Left lung (tissue), 10 donors: ENCODE data around the gene SPTSSA. TPM values are rescaled to one million over a fixed set of nuclear protein-coding genes. Genes with fewer than 3 reads are reported as not detected.

Experiments used
- ATAC-seq: fragments of 200-7000 bp; cut with Tn5 transposase; one replicate; pipeline ENCODE4 v1.9.1; 2020; ENCODE audit warnings: moderate library complexity
- DNase-seq, 4 donors: peaks; one replicate each; pipeline ENCODE4 v3.0.0-alpha.2; 2013 to 2020
- H3K27ac ChIP-seq, 2 donors: fragments of 200-600 bp; sonication (generic) in 1 of 2; one replicate each; pipeline versions ENCODE4 v1.5.0 to v1.8.0; 2020 to 2021
- H3K27me3 ChIP-seq, 2 donors: fragments of 200-600 bp; sonication (generic) in 1 of 2; one replicate each; pipeline versions ENCODE4 v1.5.0 to v1.8.0; 2020 to 2021
- H3K36me3 ChIP-seq, 2 donors: fragments of 200-600 bp; sonication (generic) in 1 of 2; one replicate each; pipeline versions ENCODE4 v1.5.0 to v1.8.0; 2020 to 2021
- H3K4me1 ChIP-seq, 2 donors: fragments of 200-600 bp; one replicate each; pipeline ENCODE4 v1.8.0; 2021
- H3K4me3 ChIP-seq, 2 donors: fragments of 200-600 bp; sonication (generic) in 1 of 2; one replicate each; pipeline versions ENCODE4 v1.5.0 to v1.8.0; 2020 to 2021; ENCODE audit warnings: mild to moderate bottlenecking in 1 of 2
- H3K9me3 ChIP-seq, 2 donors: fragments of 200-600 bp; sonication (generic) in 1 of 2; one replicate each; pipeline versions ENCODE4 v1.5.0 to v1.8.0; 2020 to 2021
- intact Hi-C, 2 donors: fragments of 100-400 bp; cut with DNase I; formaldehyde crosslinking; loops; one replicate each; pipeline versions ENCODE4 v1.11.2 to v1.14.2; 2022
- polyA plus RNA-seq, 6 donors: library from polyadenylated mRNA; unstranded; fragments of 120-200 nt; gene quantifications; one replicate each; pipeline ENCODE4 v1.2.1, GENCODE V29; 2013; ENCODE audit not compliant: insufficient read length in 6 of 6
- total RNA-seq, 2 donors: library from RNA; stranded (reverse); fragmentation: NEBNext Ultra II Directional; extraction: Animal tissue kit (Norgen Biotek cat#: 25700); gene quantifications; one replicate each; pipeline ENCODE4 v1.2.1, GENCODE V29; 2021
- TF ChIP-seq, protein P1 (sequence below), 2 donors: fragments of 200-600 bp; sonication (generic) in 1 of 2; IDR thresholded peaks; one replicate each; pipeline versions ENCODE4 v1.5.0 to v1.8.0; 2021; ENCODE audit warnings: antibody characterized with exemption in 2 of 2
- donor health status: DM: no; HTN: yes; CAD: no.
- donor health status: DM: no; HTN: no; CAD: no.

Gene SPTSSA
- total and polyA plus RNA-seq, 8 donors: 27.5 to 47.5 (median 30.4) TPM

DNA sequence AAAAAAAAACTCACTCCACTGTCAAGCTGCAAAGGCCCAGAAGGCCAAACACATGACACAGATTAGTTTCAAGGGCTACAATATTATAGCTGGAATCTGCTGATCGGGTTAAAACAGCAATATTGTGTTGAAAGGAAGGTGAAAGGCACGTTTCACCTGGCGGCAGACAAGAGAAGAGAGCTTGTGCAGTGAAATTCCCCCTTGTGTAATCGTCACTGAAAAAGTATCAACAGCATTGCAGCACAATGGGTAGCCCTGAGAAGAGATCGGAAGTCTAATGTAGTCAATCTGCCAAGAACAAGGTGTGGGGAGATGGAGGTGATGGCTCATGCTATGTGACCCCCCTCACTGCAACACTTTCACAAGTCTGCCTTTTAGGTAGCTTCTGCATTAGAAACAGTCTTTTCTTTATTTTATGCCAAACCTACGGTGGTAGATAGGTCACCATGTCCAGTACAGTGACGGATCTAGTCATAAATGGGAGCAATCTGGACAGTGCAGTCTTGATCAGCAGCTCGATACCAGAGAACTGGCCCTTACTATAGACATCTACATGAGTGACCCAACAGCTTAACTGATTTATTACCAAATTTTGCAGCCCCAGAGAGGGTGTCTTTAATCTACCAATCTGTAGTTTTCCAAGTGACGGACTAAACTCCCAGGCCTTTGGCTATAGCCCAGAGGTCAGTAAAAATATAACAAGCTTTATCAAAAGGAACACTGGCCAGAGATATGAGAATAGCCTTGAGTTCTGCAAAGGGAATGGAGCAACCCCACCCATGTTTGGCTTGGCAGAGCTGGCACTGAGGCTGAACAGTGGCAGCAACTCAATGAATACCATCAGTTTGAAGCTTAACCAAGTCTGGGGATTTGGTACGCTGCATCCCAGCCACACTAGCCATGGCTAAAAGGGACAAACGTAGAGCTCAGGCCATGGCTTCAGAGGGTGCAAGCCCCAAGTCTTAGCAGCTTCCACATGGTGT is 35.4 kb downstream of the SPTSSA start:
- no peak overlapping the region for H3K4me3 ChIP-seq
- H3K4me1 ChIP-seq: no peaks in the 10 kb centered on the region
- DNase-seq (no peak), ATAC-seq (no peak)
- H3K27ac ChIP-seq: no peak overlapping the region
- H3K36me3 ChIP-seq: no peaks in the 10 kb centered on the region
- intact Hi-C loops: no loop called here
- no peaks in the 10 kb centered on the region for H3K27me3 ChIP-seq
- TF ChIP-seq, protein P1, sequence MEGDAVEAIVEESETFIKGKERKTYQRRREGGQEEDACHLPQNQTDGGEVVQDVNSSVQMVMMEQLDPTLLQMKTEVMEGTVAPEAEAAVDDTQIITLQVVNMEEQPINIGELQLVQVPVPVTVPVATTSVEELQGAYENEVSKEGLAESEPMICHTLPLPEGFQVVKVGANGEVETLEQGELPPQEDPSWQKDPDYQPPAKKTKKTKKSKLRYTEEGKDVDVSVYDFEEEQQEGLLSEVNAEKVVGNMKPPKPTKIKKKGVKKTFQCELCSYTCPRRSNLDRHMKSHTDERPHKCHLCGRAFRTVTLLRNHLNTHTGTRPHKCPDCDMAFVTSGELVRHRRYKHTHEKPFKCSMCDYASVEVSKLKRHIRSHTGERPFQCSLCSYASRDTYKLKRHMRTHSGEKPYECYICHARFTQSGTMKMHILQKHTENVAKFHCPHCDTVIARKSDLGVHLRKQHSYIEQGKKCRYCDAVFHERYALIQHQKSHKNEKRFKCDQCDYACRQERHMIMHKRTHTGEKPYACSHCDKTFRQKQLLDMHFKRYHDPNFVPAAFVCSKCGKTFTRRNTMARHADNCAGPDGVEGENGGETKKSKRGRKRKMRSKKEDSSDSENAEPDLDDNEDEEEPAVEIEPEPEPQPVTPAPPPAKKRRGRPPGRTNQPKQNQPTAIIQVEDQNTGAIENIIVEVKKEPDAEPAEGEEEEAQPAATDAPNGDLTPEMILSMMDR (IDR thresholded peaks at IDR 0.05): no peak
- H3K9me3 ChIP-seq: peaks cover 0 to 2% of the 10 kb centered on the region in 2 donors

- Histone ChIP-seq H3K4me1 (no peaks in the 10 kb centered on the region), H3K9me3 (peaks cover 0 to 15% of the 10 kb centered on the region in 2 donors), H3K4me3 (no peak overlapping the region), H3K36me3 (no peaks in the 10 kb centered on the region), H3K27me3 (no peaks in the 10 kb centered on the region), H3K27ac (no peak overlapping the region)
- TF ChIP-seq, protein P1 (IDR thresholded peaks at IDR 0.05): no peak
- no peak for ATAC-seq
- DNase-seq: no peak
- intact Hi-C loops: no loop called here
Observed at GRCh38 chr14:34425095-34425851, 36.8 kb downstream of the SPTSSA start.

GRCh38 chr14:34424488-34424887 is 37.6 kb downstream of the SPTSSA start:
- peaks cover 0 to 23% of the 10 kb centered on the region in 2 donors for H3K9me3 ChIP-seq
- H3K4me1 ChIP-seq: no peaks in the 10 kb centered on the region
- TF ChIP-seq, protein P1 (IDR thresholded peaks at IDR 0.05): no peak
- no peaks in the 10 kb centered on the region for H3K27me3 ChIP-seq
- H3K27ac ChIP-seq: no peak overlapping the region
- ATAC-seq (no peak), DNase-seq (no peak)
- H3K36me3 ChIP-seq: no peaks in the 10 kb centered on the region
- intact Hi-C loops: no loop called here
- H3K4me3 ChIP-seq: no peak overlapping the region

DNA sequence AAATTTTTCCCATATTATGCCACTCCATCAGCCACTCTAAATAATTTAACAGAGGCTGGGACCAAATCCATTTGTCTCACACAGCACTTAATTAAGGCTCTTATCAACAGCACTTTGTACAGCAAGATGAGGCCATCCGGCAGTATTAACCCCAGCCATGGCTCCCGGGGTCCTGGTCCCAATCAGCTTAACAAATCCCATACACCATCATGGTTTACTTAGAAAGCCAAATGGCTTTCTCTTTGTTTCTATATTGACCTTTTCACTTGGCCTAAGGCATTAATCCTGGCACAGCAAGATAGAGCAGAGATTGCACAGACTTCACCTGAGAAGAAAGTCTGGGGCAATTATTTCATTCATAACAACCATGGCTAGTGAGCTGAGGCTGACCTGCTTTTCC is 38.6 kb downstream of the SPTSSA start:
- Histone ChIP-seq H3K27ac (no peak overlapping the region), H3K36me3 (no peaks in the 10 kb centered on the region), H3K4me1 (no peaks in the 10 kb centered on the region), H3K27me3 (no peaks in the 10 kb centered on the region), H3K9me3 (peaks cover 0 to 28% of the 10 kb centered on the region in 2 donors), H3K4me3 (no peak overlapping the region)
- TF ChIP-seq, protein P1 (IDR thresholded peaks at IDR 0.05): no peak
- ATAC-seq: no peak
- intact Hi-C loops: no loop called here
- DNase-seq: no peak
